ENCODE results near the gene TERT.

TERT gene

DNA sequence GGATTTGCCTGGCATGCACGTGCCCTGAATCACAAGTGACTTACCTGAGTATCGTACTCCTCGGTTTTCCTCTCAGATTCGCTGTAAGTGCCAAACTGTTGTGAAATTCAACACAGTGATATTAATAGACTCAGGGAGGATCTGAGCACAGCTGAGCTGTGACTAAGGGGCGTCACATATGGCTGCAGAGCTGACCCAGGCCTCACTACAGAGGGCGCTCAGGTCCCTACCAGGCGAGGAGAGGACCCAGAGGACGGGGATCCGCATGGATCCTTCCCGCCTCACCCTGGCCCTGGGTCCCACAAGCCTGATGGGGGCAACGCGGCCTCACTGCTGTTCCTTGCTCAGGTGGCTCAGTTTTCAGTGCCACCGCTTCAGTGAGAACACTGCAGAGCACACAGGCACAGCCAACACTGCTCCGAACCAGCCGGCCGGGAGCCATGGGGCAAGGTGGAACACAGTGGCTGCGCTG lies 29.9 kb upstream of the TERT start:
- DNase-seq (ENCODE audit: extremely low read depth, low read depth): no peak
- TF ChIP-seq CTCF (IDR thresholded peaks at IDR 0.05; ENCODE audit: low read depth, low read length, missing control alignments): no peak
- H3K4me3 ChIP-seq (replicated peaks; ENCODE audit: low read depth, low read length): no peak overlapping the region

- no peak overlapping the region for H3K4me3 ChIP-seq (replicated peaks; ENCODE audit: low read depth, low read length)
- no peak for TF ChIP-seq CTCF (IDR thresholded peaks at IDR 0.05; ENCODE audit: low read depth, low read length, missing control alignments)
- DNase-seq (ENCODE audit: extremely low read depth, low read depth): no peak
Observed at GRCh38 chr5:1324301-1324700, 29.4 kb upstream of the TERT start.

DNA sequence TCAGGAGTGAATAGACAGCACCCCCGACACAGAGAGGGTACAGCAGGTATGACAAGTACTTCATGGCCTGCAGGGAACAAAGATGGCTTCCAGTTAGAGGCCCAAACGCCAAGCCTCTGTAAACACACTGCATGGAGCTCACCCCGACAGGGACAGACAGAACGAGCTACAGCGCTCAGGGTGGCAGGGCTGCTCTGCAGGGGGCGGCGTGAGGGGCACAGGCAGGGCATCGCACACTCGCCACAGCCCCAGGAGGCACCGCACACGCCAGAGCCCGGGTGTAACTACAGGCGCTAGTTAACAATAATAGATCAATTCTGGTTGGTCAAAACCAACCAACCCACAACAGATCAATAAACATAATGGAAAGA lies 28.9 kb upstream of the TERT start:
- DNase-seq (ENCODE audit: extremely low read depth, low read depth): no peak
- H3K4me3 ChIP-seq (replicated peaks; ENCODE audit: low read depth, low read length): no peak overlapping the region
- no peak for TF ChIP-seq CTCF (IDR thresholded peaks at IDR 0.05; ENCODE audit: low read depth, low read length, missing control alignments)

DNA sequence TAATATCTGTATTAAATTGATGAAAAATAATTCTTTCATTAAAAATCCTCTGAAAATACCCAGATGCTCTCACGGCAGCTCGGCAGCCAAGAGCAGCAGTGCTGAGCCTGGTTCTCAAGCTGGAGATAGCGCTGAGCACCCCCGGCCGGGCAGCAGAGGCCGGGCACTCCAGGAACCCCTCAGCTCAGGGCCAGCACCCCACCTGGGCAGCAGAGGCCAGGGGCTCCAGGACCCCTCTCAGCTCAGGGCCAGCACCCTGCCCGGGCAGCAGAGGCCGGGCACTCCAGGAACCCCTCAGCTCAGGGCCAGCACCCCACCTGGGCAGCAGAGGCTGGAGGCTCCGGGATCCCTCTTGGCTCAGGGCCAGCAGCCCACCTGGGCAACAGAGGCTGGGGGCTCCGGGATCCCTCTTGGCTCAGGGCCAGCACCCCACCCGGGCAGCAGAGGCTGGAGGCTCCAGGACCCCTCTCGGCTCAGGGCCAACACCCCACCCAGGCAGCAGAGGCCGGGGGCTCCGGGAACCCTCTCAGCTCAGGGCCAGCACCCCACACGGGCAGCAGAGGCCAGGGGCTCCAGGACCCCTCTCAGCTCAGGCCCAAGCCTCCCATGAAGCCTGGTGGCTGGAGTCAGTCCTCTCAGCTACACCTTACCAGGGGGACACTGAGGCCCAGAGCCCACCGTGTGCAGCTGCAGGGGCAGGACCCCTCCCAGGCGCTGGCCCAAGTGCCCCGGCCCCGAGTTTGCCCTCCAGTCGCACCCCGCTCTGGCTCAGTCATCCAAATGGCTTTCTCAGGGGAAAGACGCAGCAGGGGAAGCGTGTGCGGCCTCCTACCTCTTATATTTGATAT lies 28.3 kb upstream of the TERT start:
- DNase-seq (ENCODE audit: extremely low read depth, low read depth): no peak
- H3K4me3 ChIP-seq (replicated peaks; ENCODE audit: low read depth, low read length): no peak overlapping the region
- no peak for TF ChIP-seq CTCF (IDR thresholded peaks at IDR 0.05; ENCODE audit: low read depth, low read length, missing control alignments)

DNA sequence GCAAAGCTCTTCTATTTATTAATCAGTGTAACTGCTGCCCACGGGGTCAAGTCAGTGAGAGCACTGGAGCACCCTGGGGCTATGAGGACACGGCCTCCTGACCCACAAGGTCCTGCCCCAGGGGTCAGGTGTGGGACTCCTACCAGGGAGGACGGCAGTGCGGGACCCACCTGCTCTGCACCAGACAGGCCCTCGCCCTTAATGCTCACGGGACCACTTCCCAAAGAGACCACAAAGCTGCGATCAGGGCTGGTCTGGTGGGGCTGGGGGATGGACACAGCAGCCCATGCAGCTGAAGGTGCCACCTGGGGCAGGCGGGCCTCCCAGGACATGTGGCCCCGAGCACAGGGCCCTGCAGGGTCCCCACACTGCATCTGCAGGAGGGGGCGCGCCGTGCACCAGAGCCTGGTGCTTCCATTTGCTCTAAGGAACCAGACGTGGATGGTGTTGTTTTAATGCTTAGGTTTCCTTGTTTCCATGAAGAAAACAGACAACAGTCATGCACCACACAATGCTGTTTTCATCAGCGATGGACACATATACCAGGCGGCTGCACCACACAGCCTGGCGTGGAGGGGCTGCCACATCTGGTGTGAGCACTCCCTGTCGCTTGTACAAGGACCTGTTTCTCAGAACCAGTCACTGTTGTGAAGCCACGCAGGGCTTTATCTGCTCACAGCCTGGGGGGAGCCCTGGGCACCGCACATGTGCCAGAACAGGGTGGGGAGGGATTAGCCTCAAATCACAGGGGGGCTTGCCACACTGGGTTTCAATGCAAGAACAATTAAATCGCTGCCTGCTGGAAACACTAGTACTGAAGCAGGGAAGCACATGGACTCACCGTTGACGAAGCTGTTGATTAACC lies 27.4 kb upstream of the TERT start:
- H3K4me3 ChIP-seq (replicated peaks; ENCODE audit: low read depth, low read length): no peak overlapping the region
- no peak for DNase-seq (ENCODE audit: extremely low read depth, low read depth)
- no peak for TF ChIP-seq CTCF (IDR thresholded peaks at IDR 0.05; ENCODE audit: low read depth, low read length, missing control alignments)

- H3K4me3 ChIP-seq (replicated peaks; ENCODE audit: low read depth, low read length): no peak overlapping the region
- no peak for TF ChIP-seq CTCF (IDR thresholded peaks at IDR 0.05; ENCODE audit: low read depth, low read length, missing control alignments)
- DNase-seq (ENCODE audit: extremely low read depth, low read depth): no peak
Observed at GRCh38 chr5:1321576-1321975, 26.7 kb upstream of the TERT start.
